IPS-15b (cell line): ENCODE measurements around the gene IL1RL2.

Source experiments
- H3K27me3 ChIP-seq: one replicate; pipeline ENCODE4 v1.6.1; 2013; ENCODE audit warnings: low read length; ENCODE audit not compliant: control insufficient read depth, insufficient read depth
- H3K36me3 ChIP-seq: one replicate; pipeline ENCODE4 v1.6.1; 2013; ENCODE audit warnings: low read length; ENCODE audit not compliant: control insufficient read depth, insufficient read depth
- H3K4me1 ChIP-seq: one replicate; pipeline ENCODE4 v1.6.1; 2013; ENCODE audit warnings: mild to moderate bottlenecking, low read length; ENCODE audit not compliant: control insufficient read depth, insufficient read depth
- H3K4me3 ChIP-seq: one replicate; pipeline ENCODE4 v1.5.1; 2013; ENCODE audit warnings: low read depth, low read length
- H3K9ac ChIP-seq: one replicate; pipeline ENCODE4 v1.6.1; 2013; ENCODE audit warnings: low read depth, mild to moderate bottlenecking, low read length
- H3K9me3 ChIP-seq: one replicate; pipeline ENCODE4 v1.6.1; 2013; ENCODE audit warnings: mild to moderate bottlenecking, low read length; ENCODE audit not compliant: control insufficient read depth, insufficient read depth

IL1RL2 gene

GRCh38 chr2:102186791-102187495 lies at the start of gene IL1RL2:
IL1RL2 (plus strand) TSS chr2:102187023; CDS start chr2:102187868, 845 bp downstream.
- Histone ChIP-seq H3K36me3 (no peaks in the 10 kb centered on the region), H3K9me3 (no peaks in the 10 kb centered on the region), H3K27me3 (peaks cover 33% of the 10 kb centered on the region), H3K9ac (no peak within 1 kb of the TSS), H3K4me3 (peak within 1 kb of the TSS; percentile 68), H3K4me1 (peaks cover 1% of the 10 kb centered on the region)

GRCh38 chr2:102137138-102137537 lies 49.7 kb upstream of the IL1RL2 start:
- Histone ChIP-seq H3K4me3 (no peak overlapping the region), H3K4me1 (no peaks in the 10 kb centered on the region), H3K27me3 (peaks cover 17% of the 10 kb centered on the region), H3K36me3 (no peaks in the 10 kb centered on the region), H3K9me3 (no peaks in the 10 kb centered on the region), H3K9ac (no peak overlapping the region)

- Histone ChIP-seq H3K36me3 (no peaks in the 10 kb centered on the region), H3K4me1 (no peaks in the 10 kb centered on the region), H3K27me3 (peaks cover 23% of the 10 kb centered on the region), H3K9ac (no peak overlapping the region), H3K4me3 (no peak overlapping the region), H3K9me3 (no peaks in the 10 kb centered on the region)
These were observed 48.5 kb upstream of the IL1RL2 start for GRCh38 chr2:102138331-102138730.

- Histone ChIP-seq H3K4me3 (no peak overlapping the region), H3K9ac (no peak overlapping the region), H3K36me3 (no peaks in the 10 kb centered on the region), H3K27me3 (peaks cover 33% of the 10 kb centered on the region), H3K9me3 (no peaks in the 10 kb centered on the region), H3K4me1 (no peaks in the 10 kb centered on the region)
These were observed 47.0 kb upstream of the IL1RL2 start for GRCh38 chr2:102139851-102140250.

- no peaks in the 10 kb centered on the region for H3K36me3 ChIP-seq
- peaks cover 33% of the 10 kb centered on the region for H3K27me3 ChIP-seq
- no peak overlapping the region for H3K4me3 ChIP-seq
- H3K4me1 ChIP-seq: no peaks in the 10 kb centered on the region
- no peak overlapping the region for H3K9ac ChIP-seq
- no peaks in the 10 kb centered on the region for H3K9me3 ChIP-seq
These were observed 46.4 kb upstream of the IL1RL2 start for GRCh38 chr2:102140377-102140776.

GRCh38 chr2:102141011-102141943 lies 45.5 kb upstream of the IL1RL2 start:
- no peaks in the 10 kb centered on the region for H3K4me1 ChIP-seq

GRCh38 chr2:102141970-102142828 lies 44.6 kb upstream of the IL1RL2 start, which contains the start of gene IL1R1:
IL1R1 (plus strand) TSS chr2:102142746; CDS start chr2:102157725, 14,979 bp downstream.
- Histone ChIP-seq H3K27me3 (peaks cover 33% of the 10 kb centered on the region), H3K9ac (peak within 1 kb of the TSS; percentile 54), H3K36me3 (no peaks in the 10 kb centered on the region), H3K4me1 (no peaks in the 10 kb centered on the region), H3K4me3 (peak within 1 kb of the TSS; percentile 58), H3K9me3 (no peaks in the 10 kb centered on the region)

More at GRCh38 chr2:102141011-102141943, 45.5 kb upstream of the IL1RL2 start:
- Histone ChIP-seq H3K27me3 (peaks cover 33% of the 10 kb centered on the region), H3K4me3 (no peak overlapping the region), H3K9ac (no peak overlapping the region), H3K9me3 (no peaks in the 10 kb centered on the region), H3K36me3 (no peaks in the 10 kb centered on the region)

- Histone ChIP-seq H3K36me3 (no peaks in the 10 kb centered on the region), H3K4me3 (peak overlapping the region; percentile 52), H3K27me3 (peaks cover 33% of the 10 kb centered on the region), H3K9me3 (no peaks in the 10 kb centered on the region), H3K4me1 (no peaks in the 10 kb centered on the region), H3K9ac (no peak overlapping the region)
These were observed 43.9 kb upstream of the IL1RL2 start for GRCh38 chr2:102142829-102143449.

GRCh38 chr2:102143450-102143985 lies 43.3 kb upstream of the IL1RL2 start:
- no peaks in the 10 kb centered on the region for H3K4me1 ChIP-seq
- no peak overlapping the region for H3K4me3 ChIP-seq
- H3K36me3 ChIP-seq: no peaks in the 10 kb centered on the region
- H3K9me3 ChIP-seq: no peaks in the 10 kb centered on the region
- H3K9ac ChIP-seq: no peak overlapping the region
- peaks cover 33% of the 10 kb centered on the region for H3K27me3 ChIP-seq

- H3K4me3 ChIP-seq: no peak overlapping the region
- no peak overlapping the region for H3K9ac ChIP-seq
- peaks cover 33% of the 10 kb centered on the region for H3K27me3 ChIP-seq
- H3K36me3 ChIP-seq: no peaks in the 10 kb centered on the region
- H3K4me1 ChIP-seq: no peaks in the 10 kb centered on the region
- H3K9me3 ChIP-seq: no peaks in the 10 kb centered on the region
These were observed 42.7 kb upstream of the IL1RL2 start for GRCh38 chr2:102144128-102144527.
